Measurements from ENCODE around the gene TMEM107.

DNA sequence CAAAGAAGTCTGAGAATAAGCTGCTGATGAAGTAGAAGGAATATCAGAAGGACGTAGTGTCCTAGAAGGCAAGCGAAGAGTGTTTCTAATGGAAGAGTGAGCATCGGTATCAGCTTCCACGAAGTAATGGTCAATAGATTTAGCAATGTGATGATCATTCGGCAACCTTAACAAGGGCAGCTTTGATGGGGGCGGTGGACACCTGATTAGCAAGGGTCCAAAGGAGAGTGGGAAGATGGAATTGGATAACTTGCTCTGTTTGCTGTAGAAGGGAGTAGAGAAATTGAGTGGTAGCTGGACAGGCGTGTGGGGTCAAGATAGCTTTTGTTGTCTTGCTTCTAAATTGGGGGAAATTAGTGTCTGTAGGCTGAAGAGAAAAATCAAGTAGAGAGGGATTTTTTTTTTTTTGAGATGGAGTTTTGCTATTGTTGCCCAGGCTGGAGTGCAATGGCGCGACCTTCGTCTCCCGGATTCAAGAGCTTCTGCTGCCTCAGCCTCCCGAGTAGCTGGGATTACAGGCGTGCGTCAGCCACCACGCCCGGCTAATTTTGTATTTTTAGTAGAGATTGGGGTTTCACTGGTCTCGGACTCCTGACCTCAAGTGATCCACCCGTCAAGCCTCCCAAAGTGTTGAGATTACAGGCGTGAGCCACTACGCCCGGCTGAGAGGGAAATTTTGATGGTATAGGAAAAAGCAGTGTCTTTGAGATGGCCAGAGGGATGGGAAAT lies 38.4 kb downstream of the TMEM107 start:
- TF ChIP-seq CTCF (IDR thresholded peaks at IDR 0.05) (no peak), EP300 (IDR thresholded peaks at IDR 0.05) (no peak), POLR2A (IDR thresholded peaks at IDR 0.05; ENCODE audit: low read depth) (no peak)

Measured in esophagus muscularis mucosa (tissue), 4 donors.